DMS79 (cell line): ENCODE measurements around the gene APRT.
"Not testable (repeated sequence)": the region's sequence is repeated elsewhere in the genome, so short reads cannot be mapped to it uniquely, and the experiment has no call there.

ENCODE experiments used
- DNase-seq: peaks from one replicate; lab custom pipeline; 2025; lab: John Stamatoyannopoulos, UW

The APRT gene

GRCh38 chr16:88772871-88773811 lies 38.6 kb downstream of the APRT start:
- no peak for DNase-seq

- not testable (repeated sequence) for DNase-seq
Observed at GRCh38 chr16:88771781-88772180, 39.9 kb downstream of the APRT start.

- DNase-seq: no peak
Observed at GRCh38 chr16:88771294-88771772, 40.4 kb downstream of the APRT start.

- DNase-seq: peak; percentile 50
Observed at GRCh38 chr16:88770461-88771293, 41.1 kb downstream of the APRT start.

- DNase-seq: no peak
Observed at GRCh38 chr16:88769617-88770460, 41.9 kb downstream of the APRT start.

GRCh38 chr16:88768071-88768783 lies 43.5 kb downstream of the APRT start:
- DNase-seq: peak; percentile 49

- DNase-seq: no peak
Observed at GRCh38 chr16:88767546-88768070, 44.1 kb downstream of the APRT start.

GRCh38 chr16:88766975-88767374 lies 44.8 kb downstream of the APRT start:
- DNase-seq: no peak

- no peak for DNase-seq
Observed at GRCh38 chr16:88764913-88765349, 46.8 kb downstream of the APRT start.

GRCh38 chr16:88764080-88764479 lies 47.6 kb downstream of the APRT start:
- no peak for DNase-seq

GRCh38 chr16:88763502-88764053 lies 48.1 kb downstream of the APRT start:
- no peak for DNase-seq

GRCh38 chr16:88762941-88763340 lies 48.8 kb downstream of the APRT start:
- no peak for DNase-seq

- no peak for DNase-seq
Observed at GRCh38 chr16:88762258-88762870, 49.4 kb downstream of the APRT start.

- DNase-seq: no peak
Observed at GRCh38 chr16:88761830-88762229, 49.9 kb downstream of the APRT start.

- no peak for DNase-seq
Observed at GRCh38 chr16:88761143-88761534, 50.6 kb downstream of the APRT start.

- DNase-seq: no peak
Observed at GRCh38 chr16:88760424-88761142, 51.1 kb downstream of the APRT start.

GRCh38 chr16:88759976-88760350 lies 51.8 kb downstream of the APRT start:
- DNase-seq: no peak
